CD4-positive, CD25-positive, alpha-beta regulatory T cell (primary cell): ENCODE data around the gene IRS2. TPM values are rescaled to one million over a fixed set of nuclear protein-coding genes. Genes with fewer than 3 reads are reported as not detected.
"Not testable (repeated sequence)": the region's sequence is repeated elsewhere in the genome, so short reads cannot be mapped to it uniquely, and the experiment has no call there.

Experiments
- ATAC-seq, 2 donors: fragments of 150-1000 bp; cut with Tn5 transposase; one replicate each; pipeline ENCODE4 v1.10.0; 2021; ENCODE audit warnings: low read depth in 2 of 2, moderate number of reproducible peaks in 2 of 2, moderate library complexity in 1 of 2
- DNase-seq, 3 donors: peaks; one replicate each; pipeline versions ENCODE4 v3.0.0 to v3.0.0-alpha.2; 2012 to 2022; ENCODE audit warnings: mixed read lengths in 1 of 3
- H3K27ac ChIP-seq: one replicate; pipeline ENCODE4 v1.7.0; 2013; ENCODE audit warnings: mild to moderate bottlenecking, low read length; ENCODE audit not compliant: insufficient read depth, poor library complexity, severe bottlenecking
- H3K27me3 ChIP-seq: one replicate; pipeline ENCODE4 v1.7.0; 2013; ENCODE audit warnings: low read length; ENCODE audit not compliant: control insufficient read depth, insufficient read depth
- H3K36me3 ChIP-seq: one replicate; pipeline ENCODE4 v1.7.0; 2013; ENCODE audit warnings: mild to moderate bottlenecking, low read length, moderate library complexity; ENCODE audit not compliant: control insufficient read depth, insufficient read depth
- H3K4me1 ChIP-seq: 2 replicates; pipeline ENCODE4 v1.7.0; 2013; ENCODE audit warnings: mild to moderate bottlenecking, low read length; ENCODE audit not compliant: insufficient read depth, control insufficient read depth, poor library complexity, severe bottlenecking
- H3K4me3 ChIP-seq: one replicate; pipeline ENCODE4 v1.7.0; 2013; ENCODE audit warnings: low read depth, mild to moderate bottlenecking, low read length, moderate library complexity
- H3K9me3 ChIP-seq, 2 experiments: 1 replicate in 1 of 2; 2 replicates in 1 of 2; pipeline ENCODE4 v1.7.0; 2013; ENCODE audit warnings: low read length in 2 of 2, mild to moderate bottlenecking in 1 of 2, moderate library complexity in 1 of 2; ENCODE audit not compliant: control insufficient read depth in 2 of 2
- H3K27ac Mint-ChIP-seq, 3 donors: one replicate each; pipeline ENCODE4 v1.8.0; 2020 to 2022; ENCODE audit warnings: mild to moderate bottlenecking in 3 of 3, mixed read lengths in 3 of 3, moderate library complexity in 2 of 3
- H3K27me3 Mint-ChIP-seq: one replicate; pipeline ENCODE4 v1.8.0; 2022; ENCODE audit warnings: mild to moderate bottlenecking, mixed read lengths
- H3K36me3 Mint-ChIP-seq: one replicate; pipeline ENCODE4 v1.8.0; 2020; ENCODE audit warnings: mixed read lengths
- H3K4me1 Mint-ChIP-seq, 4 donors: one replicate each; pipeline ENCODE4 v1.8.0; 2020 to 2022; ENCODE audit warnings: mixed read lengths in 4 of 4, mild to moderate bottlenecking in 1 of 4
- H3K4me3 Mint-ChIP-seq, 4 donors: one replicate each; pipeline ENCODE4 v1.8.0; 2020 to 2022; ENCODE audit warnings: mild to moderate bottlenecking in 4 of 4, mixed read lengths in 4 of 4, moderate library complexity in 3 of 4
- H3K9me3 Mint-ChIP-seq, 7 donors: one replicate each; pipeline ENCODE4 v1.8.0; 2020 to 2022; ENCODE audit warnings: mixed read lengths in 7 of 7, mild to moderate bottlenecking in 3 of 7, moderate library complexity in 2 of 7
- polyA plus RNA-seq, 4 donors: library from polyadenylated mRNA; unstranded; fragments of 300-500 nt; fragmentation: Illumina TruSeq; gene quantifications; one replicate each; pipeline ENCODE4 v1.2.3, GENCODE V29; 2021
- total RNA-seq: library from RNA; stranded (reverse); gene quantifications from one replicate; pipeline ENCODE4 v1.2.3, GENCODE V29; 2022

The IRS2 gene
- 86.7 TPM for total RNA-seq
- polyA plus RNA-seq, result 1 to 10 TPM; 1.9 to 3.3 (median 2.6) TPM

DNA sequence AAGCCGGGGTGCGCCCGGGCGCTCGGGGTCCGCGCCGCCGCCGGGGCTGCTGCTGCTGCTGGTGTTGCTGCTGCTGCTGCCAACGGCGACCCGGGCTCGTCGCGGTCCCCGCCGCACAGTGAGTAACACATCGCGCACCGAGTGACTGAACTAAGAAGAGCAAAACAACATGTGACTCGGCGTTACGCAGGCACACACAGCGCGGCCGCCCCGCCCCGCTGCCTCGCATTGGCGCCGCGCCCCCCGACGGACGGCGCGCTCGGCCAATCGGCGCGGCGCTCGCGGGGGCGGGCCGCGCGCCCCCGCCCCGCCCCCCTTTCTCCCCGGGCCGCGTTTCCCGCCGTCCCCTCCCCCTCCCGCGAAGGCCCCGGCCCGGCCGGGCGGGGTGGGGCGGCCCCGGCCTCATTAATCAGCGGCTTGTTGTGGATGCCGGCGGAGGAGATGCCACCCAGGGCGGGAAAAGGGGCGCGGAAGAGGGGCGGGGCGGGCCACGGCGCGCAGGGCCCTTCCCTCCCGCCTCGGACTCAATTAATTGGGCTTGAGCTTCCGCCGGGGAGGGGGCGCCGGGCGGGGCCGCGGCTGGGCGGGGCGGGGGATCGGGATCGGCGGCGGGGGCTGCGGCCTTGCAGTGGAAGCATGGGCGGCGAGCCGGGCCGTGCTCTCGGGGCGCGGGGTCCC lies at the start of gene IRS2:
Gene IRS2 (minus strand): TSS at position 127 of the 678 bp plus-strand sequence. CDS start 530 bp downstream, outside the sequence.
- H3K9me3 ChIP-seq, result no peaks in the 10 kb centered on the region
- no peak within 1 kb of the TSS for H3K4me3 ChIP-seq
- Mint-ChIP-seq H3K4me1 (peaks cover 17 to 24% (median 21%) of the 10 kb centered on the region in 4 donors), H3K4me3 (peak within 1 kb of the TSS; percentile 89 to 94 (median 92)), H3K36me3 (no peaks in the 10 kb centered on the region), H3K27me3 (peaks cover 20% of the 10 kb centered on the region), H3K27ac (peak within 1 kb of the TSS; percentile 78 to 92 (median 84)), H3K9me3 (peaks cover 0 to 2% (median 0%) of the 10 kb centered on the region in 7 donors)
- DNase-seq (peak; percentile 92 to 95 (median 94)), ATAC-seq (peak; percentile 86 to 88)
- peaks cover 8% of the 10 kb centered on the region for H3K4me1 ChIP-seq
- peaks cover 3% of the 10 kb centered on the region for H3K27me3 ChIP-seq
- peak within 1 kb of the TSS; percentile 69 for H3K27ac ChIP-seq
- H3K36me3 ChIP-seq, result no peaks in the 10 kb centered on the region

- ATAC-seq, result no peak
- DNase-seq, result no peak
- Histone ChIP-seq H3K27me3 (peaks cover 6% of the 10 kb centered on the region), H3K4me1 (no peaks in the 10 kb centered on the region), H3K9me3 (no peaks in the 10 kb centered on the region), H3K27ac (no peak overlapping the region), H3K4me3 (no peak overlapping the region), H3K36me3 (no peaks in the 10 kb centered on the region)
- peaks cover 0 to 3% (median 0%) of the 10 kb centered on the region in 4 donors for H3K4me1 Mint-ChIP-seq
- H3K27me3 Mint-ChIP-seq, result peaks cover 4% of the 10 kb centered on the region
- peaks cover 0 to 6% (median 0%) of the 10 kb centered on the region in 7 donors for H3K9me3 Mint-ChIP-seq
- no peak overlapping the region for H3K27ac Mint-ChIP-seq
- no peaks in the 10 kb centered on the region for H3K36me3 Mint-ChIP-seq
- H3K4me3 Mint-ChIP-seq, result no peak overlapping the region
Observed at GRCh38 chr13:109834973-109835720, 48.8 kb upstream of the IRS2 start.

DNA sequence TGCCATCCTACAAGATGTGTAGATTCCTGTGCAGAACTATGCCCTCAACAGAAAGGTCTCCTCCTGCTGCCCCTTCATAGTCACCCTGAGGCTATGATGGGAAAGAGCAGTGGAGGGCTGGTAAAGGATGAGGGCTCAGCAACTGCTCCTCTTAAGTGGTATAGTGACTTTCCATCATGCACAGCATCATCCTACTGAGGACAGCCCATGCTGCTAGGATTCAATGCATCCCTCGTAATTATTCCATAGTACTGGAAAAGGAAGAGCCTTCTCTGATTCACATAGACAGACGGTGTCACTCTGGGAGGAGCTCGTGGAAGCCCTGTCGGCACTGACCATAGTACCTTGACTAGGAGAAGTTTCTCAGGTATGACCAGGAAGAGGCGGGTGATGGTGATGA lies 47.6 kb upstream of the IRS2 start:
- H3K4me1 ChIP-seq, result no peaks in the 10 kb centered on the region
- H3K36me3 Mint-ChIP-seq, result no peaks in the 10 kb centered on the region
- ATAC-seq, result no peak
- peak overlapping the region in 1 of 3 donors; percentile 49 for H3K27ac Mint-ChIP-seq
- no peaks in the 10 kb centered on the region for H3K36me3 ChIP-seq
- no peaks in the 10 kb centered on the region for H3K9me3 ChIP-seq
- peaks cover 6% of the 10 kb centered on the region for H3K27me3 ChIP-seq
- no peak overlapping the region for H3K4me3 Mint-ChIP-seq
- peaks cover 0 to 2% (median 0%) of the 10 kb centered on the region in 4 donors for H3K4me1 Mint-ChIP-seq
- no peak overlapping the region for H3K4me3 ChIP-seq
- peaks cover 0 to 6% (median 0%) of the 10 kb centered on the region in 7 donors for H3K9me3 Mint-ChIP-seq
- no peaks in the 10 kb centered on the region for H3K27me3 Mint-ChIP-seq
- H3K27ac ChIP-seq, result no peak overlapping the region
- no peak for DNase-seq

- DNase-seq (no peak), ATAC-seq (no peak)
- no peaks in the 10 kb centered on the region for H3K36me3 ChIP-seq
- H3K4me3 ChIP-seq, result no peak overlapping the region
- no peak overlapping the region for H3K27ac ChIP-seq
- Mint-ChIP-seq H3K9me3 (peaks cover 0 to 6% (median 0%) of the 10 kb centered on the region in 7 donors), H3K4me3 (no peak overlapping the region), H3K36me3 (no peaks in the 10 kb centered on the region), H3K27me3 (no peaks in the 10 kb centered on the region), H3K4me1 (peaks cover 0 to 2% (median 0%) of the 10 kb centered on the region in 4 donors), H3K27ac (no peak overlapping the region)
- no peaks in the 10 kb centered on the region for H3K9me3 ChIP-seq
- peaks cover 3% of the 10 kb centered on the region for H3K27me3 ChIP-seq
- no peaks in the 10 kb centered on the region for H3K4me1 ChIP-seq
Observed at GRCh38 chr13:109833071-109833470, 46.7 kb upstream of the IRS2 start.

GRCh38 chr13:109828591-109829316 lies 42.4 kb upstream of the IRS2 start:
- H3K4me3 Mint-ChIP-seq, H3K27ac ChIP-seq: not testable (repeated sequence)

DNA sequence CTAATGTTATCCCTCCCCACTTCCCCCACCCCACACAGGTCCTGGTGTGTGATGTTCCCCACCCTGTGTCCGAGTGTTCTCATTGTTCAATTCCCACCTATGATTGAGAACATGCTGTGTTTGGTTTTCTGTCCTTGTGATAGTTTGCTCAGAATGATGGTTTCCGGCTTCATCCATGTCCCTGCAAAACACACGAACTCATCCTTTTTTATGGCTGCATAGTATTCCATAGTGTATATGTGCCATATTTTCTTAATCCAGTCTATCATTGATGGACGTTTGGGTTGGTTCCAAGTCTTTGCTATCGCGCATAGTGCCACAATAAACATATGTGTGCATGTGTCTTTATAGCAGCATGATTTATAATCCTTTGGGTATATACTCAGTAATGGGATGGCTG lies 36.8 kb upstream of the IRS2 start:
- not testable (repeated sequence) for DNase-seq, H3K27me3 Mint-ChIP-seq, H3K9me3 ChIP-seq, H3K4me3 Mint-ChIP-seq, H3K27ac Mint-ChIP-seq, H3K4me1 Mint-ChIP-seq, H3K27ac ChIP-seq, H3K9me3 Mint-ChIP-seq, H3K36me3 Mint-ChIP-seq, H3K36me3 ChIP-seq, H3K4me3 ChIP-seq, H3K27me3 ChIP-seq, H3K4me1 ChIP-seq, ATAC-seq

More at GRCh38 chr13:109828591-109829316, 42.4 kb upstream of the IRS2 start:
- not testable (repeated sequence) for H3K4me1 Mint-ChIP-seq, H3K36me3 ChIP-seq, H3K27me3 Mint-ChIP-seq, H3K36me3 Mint-ChIP-seq, DNase-seq, H3K27ac Mint-ChIP-seq, ATAC-seq, H3K9me3 ChIP-seq, H3K4me1 ChIP-seq, H3K9me3 Mint-ChIP-seq, H3K27me3 ChIP-seq, H3K4me3 ChIP-seq

DNA sequence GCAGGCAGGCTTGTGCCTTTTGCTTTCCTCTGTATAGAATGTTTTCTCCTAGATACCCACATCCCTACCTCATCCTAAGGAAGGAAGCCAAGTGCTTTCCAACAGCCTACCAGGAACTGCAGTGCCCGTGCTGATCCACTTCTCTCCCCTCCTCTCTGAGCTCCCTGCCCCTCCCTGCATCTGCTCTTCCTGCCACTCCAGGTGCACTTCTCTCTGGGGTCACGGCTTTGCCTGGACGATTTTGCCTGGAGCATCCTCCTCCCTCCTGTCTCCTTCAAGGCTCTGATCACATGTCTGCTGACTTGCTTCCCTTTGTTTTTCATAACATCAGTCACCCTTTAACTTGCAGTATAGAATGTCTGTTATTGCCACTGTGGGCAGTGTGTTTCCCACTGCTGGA lies 34.7 kb upstream of the IRS2 start:
- Mint-ChIP-seq H3K36me3 (no peaks in the 10 kb centered on the region), H3K9me3 (peaks cover 0 to 2% (median 0%) of the 10 kb centered on the region in 7 donors), H3K4me3 (no peak overlapping the region), H3K4me1 (no peaks in the 10 kb centered on the region), H3K27ac (no peak overlapping the region), H3K27me3 (peaks cover 4% of the 10 kb centered on the region)
- ATAC-seq, result no peak
- Histone ChIP-seq H3K9me3 (no peaks in the 10 kb centered on the region), H3K4me3 (no peak overlapping the region), H3K36me3 (no peaks in the 10 kb centered on the region), H3K27me3 (no peaks in the 10 kb centered on the region), H3K27ac (no peak overlapping the region), H3K4me1 (no peaks in the 10 kb centered on the region)
- DNase-seq, result no peak
